Hepatocyte (in vitro differentiated cells): ENCODE data around the gene SATB2. TPM values are rescaled to one million over a fixed set of nuclear protein-coding genes. Genes with fewer than 3 reads are reported as not detected.

Experiments used
- DNase-seq: peaks from one replicate; pipeline ENCODE4 v3.0.0-alpha.2; 2016; ENCODE audit warnings: low spot score
- H2AFZ ChIP-seq: fragments of 200-600 bp; sonication (generic); 2 replicates; pipeline ENCODE4 v1.6.0; 2016; ENCODE audit warnings: antibody characterized with exemption, mild to moderate bottlenecking
- H3K27ac ChIP-seq: fragments of 200-600 bp; sonication (generic); 2 replicates; pipeline ENCODE4 v1.5.1; 2016; ENCODE audit warnings: mild to moderate bottlenecking
- H3K27me3 ChIP-seq: fragments of 200-600 bp; sonication (generic); 2 replicates; pipeline ENCODE4 v1.6.1; 2016
- H3K36me3 ChIP-seq: fragments of 200-600 bp; sonication (generic); replicated peaks from 2 replicates; pipeline ENCODE4 v1.5.1; 2016; ENCODE audit warnings: low read depth; ENCODE audit not compliant: insufficient read depth
- H3K4me1 ChIP-seq: fragments of 200-600 bp; sonication (generic); 2 replicates; pipeline ENCODE4 v1.5.1; 2016; ENCODE audit warnings: mild to moderate bottlenecking, moderate library complexity; ENCODE audit not compliant: insufficient read depth
- H3K4me2 ChIP-seq: fragments of 200-600 bp; sonication (generic); 2 replicates; pipeline ENCODE4 v1.6.0; 2016
- H3K4me3 ChIP-seq: fragments of 200-600 bp; sonication (generic); 2 replicates; pipeline ENCODE4 v1.5.1; 2016; ENCODE audit warnings: mild to moderate bottlenecking
- H3K79me2 ChIP-seq: fragments of 200-600 bp; sonication (generic); 2 replicates; pipeline ENCODE4 v1.6.0; 2017; ENCODE audit warnings: mild to moderate bottlenecking
- H3K9me2 ChIP-seq: fragments of 200-600 bp; sonication (generic); replicated peaks from 2 replicates; pipeline ENCODE4 v1.6.0; 2017; ENCODE audit warnings: mild to moderate bottlenecking; ENCODE audit not compliant: insufficient read depth
- H3K9me3 ChIP-seq: fragments of 200-600 bp; sonication (generic); 2 replicates; pipeline ENCODE4 v1.5.1; 2016; ENCODE audit warnings: low read depth, mild to moderate bottlenecking
- H4K20me1 ChIP-seq: fragments of 200-600 bp; sonication (generic); 2 replicates; pipeline ENCODE4 v1.6.0; 2016; ENCODE audit warnings: mild to moderate bottlenecking; ENCODE audit not compliant: insufficient read depth, poor library complexity, severe bottlenecking
- EZH2 ChIP-seq: fragments of 200-600 bp; sonication (generic); IDR thresholded peaks from 2 replicates; pipeline ENCODE4 v1.6.1; 2016; ENCODE audit warnings: antibody characterized with exemption, mild to moderate bottlenecking, borderline replicate concordance
- EZH2phosphoT487 ChIP-seq: fragments of 200-600 bp; sonication (generic); IDR thresholded peaks from one replicate; pipeline ENCODE4 v1.6.1; 2018; ENCODE audit warnings: antibody characterized with exemption, mild to moderate bottlenecking, low read depth, moderate library complexity; ENCODE audit not compliant: unreplicated experiment, severe bottlenecking
- WGBS: methylation state at CpG from one replicate; pipeline ENCODE4 v1.1.6; 2016; ENCODE audit warnings: low lambda C conversion rate; ENCODE audit errors: missing lambda C conversion rate; 5-methylcytosine and 5-hydroxymethylcytosine counted together
- polyA plus RNA-seq: library from polyadenylated mRNA; unstranded; fragments of >200 nt; fragmentation: Nextera tagmentation; extraction: Ambion mirVana; gene quantifications from 2 replicates; pipeline ENCODE4 v1.2.1, GENCODE V29; 2016
- total RNA-seq: library from RNA; depleted of rRNA; stranded (reverse); fragments of >200 nt; gene quantifications from 2 replicates; pipeline ENCODE4 v1.2.3, GENCODE V29; 2014
- TF ChIP-seq, protein P1 (sequence below): fragments of 200-600 bp; sonication (generic); IDR thresholded peaks from 2 replicates; pipeline ENCODE4 v1.5.1; 2016; ENCODE audit warnings: antibody characterized with exemption, mild to moderate bottlenecking; ENCODE audit not compliant: poor library complexity

SATB2 gene
- total and polyA plus RNA-seq, 2 experiments from 2014 or later = 1.9 to 8.7 TPM

DNA sequence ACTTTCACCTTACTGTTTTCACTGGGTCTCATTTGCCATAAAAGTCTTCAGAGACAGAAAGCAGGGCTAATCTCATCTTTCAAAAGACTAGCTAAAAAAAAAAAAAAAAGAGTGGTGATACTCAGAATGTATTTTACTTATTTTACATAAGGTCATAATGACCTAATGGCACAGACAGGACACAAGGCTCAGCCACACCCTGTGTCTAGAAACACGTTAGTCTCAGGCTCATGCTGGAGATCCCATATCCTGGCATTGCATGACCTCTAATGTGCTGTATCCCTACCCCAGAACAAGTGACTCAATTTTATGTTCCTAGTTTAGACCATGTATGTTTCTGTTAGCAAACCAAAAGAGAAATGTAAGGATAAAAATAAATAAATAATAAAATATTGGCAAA, 115.4 kb downstream of the SATB2 start:
- H3K9me3 ChIP-seq = no peaks in the 10 kb centered on the region
- DNase-seq = no peak
- H3K79me2 ChIP-seq = no peaks in the 10 kb centered on the region
- TF ChIP-seq, protein P1, sequence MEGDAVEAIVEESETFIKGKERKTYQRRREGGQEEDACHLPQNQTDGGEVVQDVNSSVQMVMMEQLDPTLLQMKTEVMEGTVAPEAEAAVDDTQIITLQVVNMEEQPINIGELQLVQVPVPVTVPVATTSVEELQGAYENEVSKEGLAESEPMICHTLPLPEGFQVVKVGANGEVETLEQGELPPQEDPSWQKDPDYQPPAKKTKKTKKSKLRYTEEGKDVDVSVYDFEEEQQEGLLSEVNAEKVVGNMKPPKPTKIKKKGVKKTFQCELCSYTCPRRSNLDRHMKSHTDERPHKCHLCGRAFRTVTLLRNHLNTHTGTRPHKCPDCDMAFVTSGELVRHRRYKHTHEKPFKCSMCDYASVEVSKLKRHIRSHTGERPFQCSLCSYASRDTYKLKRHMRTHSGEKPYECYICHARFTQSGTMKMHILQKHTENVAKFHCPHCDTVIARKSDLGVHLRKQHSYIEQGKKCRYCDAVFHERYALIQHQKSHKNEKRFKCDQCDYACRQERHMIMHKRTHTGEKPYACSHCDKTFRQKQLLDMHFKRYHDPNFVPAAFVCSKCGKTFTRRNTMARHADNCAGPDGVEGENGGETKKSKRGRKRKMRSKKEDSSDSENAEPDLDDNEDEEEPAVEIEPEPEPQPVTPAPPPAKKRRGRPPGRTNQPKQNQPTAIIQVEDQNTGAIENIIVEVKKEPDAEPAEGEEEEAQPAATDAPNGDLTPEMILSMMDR = no peak
- no peak for TF ChIP-seq EZH2
- TF ChIP-seq EZH2phosphoT487 = no peak
- H3K4me1 ChIP-seq = no peaks in the 10 kb centered on the region
- no peaks in the 10 kb centered on the region for H3K9me2 ChIP-seq
- H3K4me3 ChIP-seq = no peak overlapping the region
- H3K4me2 ChIP-seq = no peak overlapping the region
- H2AFZ ChIP-seq = no peak overlapping the region
- no peaks in the 10 kb centered on the region for H3K27me3 ChIP-seq
- H3K36me3 ChIP-seq = no peaks in the 10 kb centered on the region
- H4K20me1 ChIP-seq = no peaks in the 10 kb centered on the region
- no peak overlapping the region for H3K27ac ChIP-seq
- 82% methylated on average over 1 of the region's 1 CpG for WGBS

- no peaks in the 10 kb centered on the region for H4K20me1 ChIP-seq
- no peaks in the 10 kb centered on the region for H3K9me2 ChIP-seq
- no peak overlapping the region for H3K4me2 ChIP-seq
- H3K4me1 ChIP-seq = no peaks in the 10 kb centered on the region
- H2AFZ ChIP-seq = no peak overlapping the region
- H3K4me3 ChIP-seq = no peak overlapping the region
- no peak overlapping the region for H3K27ac ChIP-seq
- TF ChIP-seq, protein P1 = no peak
- TF ChIP-seq EZH2 = no peak
- no peak for TF ChIP-seq EZH2phosphoT487
- no peaks in the 10 kb centered on the region for H3K79me2 ChIP-seq
- 59% methylated on average over 3 of the region's 3 CpGs for WGBS
- no peaks in the 10 kb centered on the region for H3K36me3 ChIP-seq
- H3K27me3 ChIP-seq = no peaks in the 10 kb centered on the region
- H3K9me3 ChIP-seq = no peaks in the 10 kb centered on the region
- DNase-seq = no peak
Measured at GRCh38 chr2:199341123-199341522, 116.6 kb downstream of the SATB2 start.

DNA sequence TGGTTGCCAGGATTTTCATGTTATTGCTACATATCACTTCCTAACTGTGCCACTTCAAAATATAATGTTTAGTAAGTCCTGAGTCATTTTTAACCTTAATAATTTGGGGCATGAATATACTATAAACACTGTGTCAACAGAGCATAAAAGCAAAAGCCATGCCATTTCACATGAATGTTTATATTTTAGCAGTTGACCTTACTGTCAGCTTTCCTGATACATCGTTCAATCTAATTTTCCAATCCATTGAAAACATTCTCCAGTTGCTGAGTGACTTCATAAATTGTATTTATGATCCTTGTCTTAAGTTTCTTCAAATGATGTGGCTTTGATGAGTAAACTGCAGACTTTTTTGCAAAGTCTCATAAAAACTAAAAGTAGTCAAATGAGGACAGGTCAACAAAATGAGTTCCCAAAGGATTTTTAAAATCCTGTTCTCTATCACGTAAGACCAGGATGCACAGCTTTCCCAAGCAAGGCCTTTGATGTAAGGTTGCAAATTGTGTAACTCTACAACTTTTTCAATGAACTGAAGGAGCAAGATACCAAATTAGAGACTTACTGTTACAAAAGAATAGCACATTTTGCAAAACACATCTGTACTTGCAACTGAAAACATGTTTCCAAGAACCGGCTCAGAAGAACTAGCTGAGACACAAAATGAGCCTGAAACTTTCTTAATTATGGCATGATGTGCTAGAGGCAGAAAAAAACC, 117.7 kb downstream of the SATB2 start:
- no peaks in the 10 kb centered on the region for H3K36me3 ChIP-seq
- no peak overlapping the region for H3K27ac ChIP-seq
- H3K79me2 ChIP-seq = no peaks in the 10 kb centered on the region
- no peak for DNase-seq
- TF ChIP-seq EZH2phosphoT487 (no peak), EZH2 (no peak)
- TF ChIP-seq, protein P1 = no peak
- H3K4me2 ChIP-seq = no peak overlapping the region
- no peaks in the 10 kb centered on the region for H4K20me1 ChIP-seq
- no peaks in the 10 kb centered on the region for H3K9me2 ChIP-seq
- H3K27me3 ChIP-seq = no peaks in the 10 kb centered on the region
- H2AFZ ChIP-seq = no peak overlapping the region
- no peaks in the 10 kb centered on the region for H3K4me1 ChIP-seq
- WGBS = 69% methylated on average over 3 of the region's 3 CpGs
- no peaks in the 10 kb centered on the region for H3K9me3 ChIP-seq
- no peak overlapping the region for H3K4me3 ChIP-seq
